Retinal pigment epithelial cell (primary cell): ENCODE data around the gene COL6A1.
"Not testable (repeated sequence)": the region's sequence is repeated elsewhere in the genome, so short reads cannot be mapped to it uniquely, and the experiment has no call there.

Experiments used
- DNase-seq: peaks from one replicate; pipeline ENCODE4 v3.0.0-alpha.2; 2010; ENCODE audit warnings: low read depth
- H3K4me3 ChIP-seq: 2 replicates; pipeline ENCODE4 v1.5.1; 2011; ENCODE audit warnings: mild to moderate bottlenecking, low read length, control low read depth, moderate library complexity
- CTCF ChIP-seq: conservative IDR thresholded peaks from 2 replicates; pipeline ENCODE4 v1.5.1; 2011; ENCODE audit warnings: low read depth, low read length, control low read depth, inconsistent platforms

The COL6A1 gene

DNA sequence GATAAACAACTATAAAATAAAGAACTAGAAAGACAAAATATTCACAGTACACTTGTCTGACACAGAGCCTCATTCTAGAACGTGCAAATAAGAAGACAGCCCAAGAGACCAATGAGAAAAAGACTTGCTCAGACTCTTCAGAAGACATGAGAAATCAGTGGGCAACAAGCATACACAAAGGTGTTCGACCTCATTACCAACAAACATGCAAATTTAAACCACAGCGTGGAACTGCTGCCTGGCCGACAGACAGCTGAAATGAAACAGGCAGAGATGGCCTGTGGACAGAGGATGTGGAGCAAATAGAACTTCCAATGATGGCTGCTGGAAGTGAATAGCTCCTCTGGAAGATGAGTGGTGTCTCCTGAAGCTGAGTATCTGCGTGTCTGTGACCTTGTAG, 22.4 kb upstream of the COL6A1 start:
- no peak for DNase-seq
- TF ChIP-seq CTCF: no peak
- H3K4me3 ChIP-seq: no peak overlapping the region

DNA sequence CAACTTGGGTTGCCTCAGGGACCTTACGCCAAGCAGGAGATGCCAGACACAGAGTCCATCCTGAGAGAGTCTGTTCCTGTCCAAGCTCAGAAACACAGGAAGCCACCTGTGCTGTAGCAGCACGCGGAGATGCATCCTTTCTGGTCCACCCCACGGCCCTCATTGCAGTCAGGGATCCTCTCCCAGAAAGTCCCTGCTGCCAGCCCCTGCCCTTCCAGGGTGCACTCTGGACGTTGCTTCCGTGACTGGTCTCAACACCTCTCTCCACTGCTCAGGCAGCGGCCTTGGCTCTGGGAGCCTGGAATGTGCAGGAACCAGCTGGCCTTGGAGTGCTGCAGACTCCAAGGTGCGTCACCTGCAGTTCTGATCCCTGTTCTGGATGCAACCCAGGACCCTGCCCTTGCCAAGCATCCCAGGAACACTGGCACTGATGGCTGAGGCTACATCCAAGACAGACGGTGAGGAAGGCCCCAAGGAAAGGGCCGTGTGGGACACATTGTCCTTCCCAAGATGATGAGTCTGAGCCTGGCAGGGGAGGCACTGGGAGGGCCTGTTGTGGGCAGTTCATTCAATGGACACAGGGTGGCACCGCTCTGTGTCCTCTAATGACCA, 21.7 kb upstream of the COL6A1 start:
- no peak overlapping the region for H3K4me3 ChIP-seq
- no peak for TF ChIP-seq CTCF
- no peak for DNase-seq

DNA sequence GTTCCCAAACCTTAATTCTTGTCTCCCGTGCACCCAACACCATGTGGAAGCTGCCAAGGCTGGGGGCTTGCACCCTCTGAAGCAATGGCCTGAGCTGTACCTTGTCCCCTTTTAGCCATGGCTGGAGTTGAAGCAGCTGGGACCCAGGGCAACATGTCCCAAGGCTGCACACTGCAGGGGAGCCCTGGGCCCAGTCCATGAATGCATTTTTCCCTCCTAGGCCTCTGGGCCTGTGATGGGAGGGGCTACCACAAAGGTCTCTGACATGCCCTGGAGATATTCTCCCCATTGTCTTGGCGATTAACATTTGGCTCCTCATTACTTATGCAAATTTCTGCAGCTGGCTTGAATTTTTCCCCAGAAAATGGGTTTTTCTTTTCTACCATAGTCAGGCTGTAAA, 20.2 kb upstream of the COL6A1 start:
- not testable (repeated sequence) for DNase-seq, H3K4me3 ChIP-seq

DNA sequence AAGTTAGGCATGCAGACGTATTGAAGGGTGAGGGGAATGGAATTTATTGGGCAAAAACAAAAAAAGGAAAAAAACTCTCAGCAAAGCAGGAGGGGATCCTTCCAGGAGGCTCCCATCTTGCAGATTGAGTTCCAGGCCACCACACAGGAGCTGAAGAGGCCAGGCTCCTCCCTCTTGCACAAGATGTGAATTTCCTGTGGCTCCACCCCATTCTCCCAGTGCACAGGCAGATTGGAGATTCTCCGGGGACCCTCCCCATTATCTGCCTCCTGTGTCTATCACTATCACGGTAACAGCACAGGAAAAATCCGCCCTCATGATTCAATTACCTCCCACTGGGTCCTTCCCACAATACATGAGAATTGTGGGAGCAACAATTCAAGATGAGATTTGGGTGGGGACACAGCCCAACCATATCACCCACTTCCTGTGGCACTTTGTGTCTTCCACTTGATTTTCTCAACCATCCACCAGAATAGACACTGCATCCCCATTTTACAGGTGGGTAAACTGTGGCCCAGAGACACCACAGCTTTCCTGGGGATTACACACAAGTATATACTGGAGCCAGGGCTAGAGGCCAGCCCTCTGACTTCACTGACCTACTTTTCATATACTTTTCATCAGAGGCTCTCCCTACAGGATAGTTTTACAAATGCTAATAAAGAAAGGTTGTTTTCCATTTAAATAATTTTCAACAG, 18.9 kb upstream of the COL6A1 start:
- no peak for TF ChIP-seq CTCF
- no peak for DNase-seq
- H3K4me3 ChIP-seq: no peak overlapping the region

GRCh38 chr21:45963232-45963570, 18.4 kb upstream of the COL6A1 start:
- DNase-seq: no peak
- H3K4me3 ChIP-seq: no peak overlapping the region
- no peak for TF ChIP-seq CTCF

GRCh38 chr21:45964649-45965048, 16.9 kb upstream of the COL6A1 start:
- TF ChIP-seq CTCF: no peak
- no peak for DNase-seq
- no peak overlapping the region for H3K4me3 ChIP-seq

DNA sequence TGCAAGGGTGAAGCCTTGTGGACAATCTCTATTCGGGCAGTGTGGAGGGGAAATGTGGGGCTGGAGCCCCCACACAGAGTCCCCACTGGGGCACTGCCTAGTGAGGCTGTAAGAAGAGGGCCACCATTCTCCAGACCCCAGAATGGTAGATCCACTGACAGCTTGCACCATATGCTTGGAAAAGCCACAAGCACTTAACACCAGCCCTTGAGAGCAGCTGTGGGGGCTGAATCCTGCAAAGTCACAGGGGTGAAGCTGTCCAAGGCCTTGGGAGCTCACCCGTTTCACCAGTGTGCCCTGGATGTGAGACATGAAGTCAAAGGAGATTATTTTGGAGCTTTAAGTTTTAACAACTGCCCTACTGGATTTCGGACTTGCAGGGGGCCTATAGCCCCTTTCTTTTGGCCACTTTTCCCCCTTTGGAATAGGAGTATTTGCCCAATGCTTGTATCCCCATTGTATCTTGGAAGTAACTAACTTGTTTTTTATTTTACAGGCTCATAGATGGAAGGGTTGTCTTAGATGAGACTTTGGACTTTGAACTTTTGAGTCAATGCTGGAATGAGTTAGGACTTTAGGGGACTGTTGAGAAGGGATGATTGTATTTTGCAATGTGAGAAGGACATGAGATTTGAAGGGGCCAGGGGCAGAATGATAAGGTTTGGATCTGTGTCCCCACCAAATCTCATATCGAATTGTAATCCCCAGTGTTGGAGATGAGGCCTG, 16.3 kb upstream of the COL6A1 start:
- DNase-seq: no peak
- H3K4me3 ChIP-seq: no peak overlapping the region
- TF ChIP-seq CTCF: no peak
